Measurements from ENCODE around the gene PPIC. TPM values are rescaled to one million over a fixed set of nuclear protein-coding genes. Genes with fewer than 3 reads are reported as not detected.

Gene PPIC
- not detected in 2 replicates for total RNA-seq

DNA sequence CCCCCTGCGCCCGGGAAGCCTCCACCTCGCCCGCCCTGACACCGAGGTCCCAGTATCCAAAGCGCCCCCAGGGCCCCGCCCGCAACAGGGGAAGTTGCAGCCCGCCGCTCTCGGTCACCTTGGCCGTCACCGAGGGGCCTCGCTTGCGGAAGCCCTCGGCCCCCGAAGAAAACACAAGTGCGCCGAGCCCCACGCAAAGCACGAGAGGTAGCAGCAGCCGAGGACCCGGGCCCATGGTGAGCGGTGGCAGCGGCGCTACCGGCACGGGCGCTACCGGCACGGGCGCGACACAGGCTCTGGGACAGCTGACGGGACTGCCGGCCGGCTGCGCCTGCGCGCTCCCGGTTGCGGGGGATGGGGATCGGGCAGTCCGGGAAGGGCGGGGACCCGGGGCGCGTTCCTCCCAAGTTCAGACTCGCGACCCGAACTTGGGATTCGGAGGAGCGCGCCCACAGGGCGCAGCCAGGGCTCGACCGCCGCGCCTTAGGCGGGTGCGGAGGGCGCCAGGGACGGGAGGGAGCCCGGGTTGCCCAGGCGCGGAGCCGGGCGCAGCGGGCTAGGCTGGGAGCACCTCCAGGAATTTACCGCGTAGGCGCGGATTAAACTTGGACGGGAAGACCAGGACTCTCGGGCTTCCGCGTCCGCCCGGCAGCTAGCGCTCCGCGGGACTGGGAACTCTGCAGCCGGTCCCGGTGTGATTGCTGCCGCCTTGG lies at the start of gene PPIC:
Gene PPIC (minus strand): TSS at position 335 of the 713 bp plus-strand sequence. CDS start 100 bp downstream, at position 235.
- H3K27ac Mint-ChIP-seq = no peak within 1 kb of the TSS
- no peaks in the 10 kb centered on the region for H3K9me3 Mint-ChIP-seq
- ChIA-PET POLR2A (no interaction called here), CTCF (no interaction called here)
- H3K4me1 Mint-ChIP-seq = peaks cover 13% of the 10 kb centered on the region
- peak; percentile 38 for DNase-seq
- H3K27me3 Mint-ChIP-seq = peaks cover 58% of the 10 kb centered on the region
- H3K4me3 Mint-ChIP-seq = peak within 1 kb of the TSS; percentile 83
- TF ChIP-seq, protein P1, sequence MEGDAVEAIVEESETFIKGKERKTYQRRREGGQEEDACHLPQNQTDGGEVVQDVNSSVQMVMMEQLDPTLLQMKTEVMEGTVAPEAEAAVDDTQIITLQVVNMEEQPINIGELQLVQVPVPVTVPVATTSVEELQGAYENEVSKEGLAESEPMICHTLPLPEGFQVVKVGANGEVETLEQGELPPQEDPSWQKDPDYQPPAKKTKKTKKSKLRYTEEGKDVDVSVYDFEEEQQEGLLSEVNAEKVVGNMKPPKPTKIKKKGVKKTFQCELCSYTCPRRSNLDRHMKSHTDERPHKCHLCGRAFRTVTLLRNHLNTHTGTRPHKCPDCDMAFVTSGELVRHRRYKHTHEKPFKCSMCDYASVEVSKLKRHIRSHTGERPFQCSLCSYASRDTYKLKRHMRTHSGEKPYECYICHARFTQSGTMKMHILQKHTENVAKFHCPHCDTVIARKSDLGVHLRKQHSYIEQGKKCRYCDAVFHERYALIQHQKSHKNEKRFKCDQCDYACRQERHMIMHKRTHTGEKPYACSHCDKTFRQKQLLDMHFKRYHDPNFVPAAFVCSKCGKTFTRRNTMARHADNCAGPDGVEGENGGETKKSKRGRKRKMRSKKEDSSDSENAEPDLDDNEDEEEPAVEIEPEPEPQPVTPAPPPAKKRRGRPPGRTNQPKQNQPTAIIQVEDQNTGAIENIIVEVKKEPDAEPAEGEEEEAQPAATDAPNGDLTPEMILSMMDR (IDR thresholded peaks at IDR 0.05) = no peak
- intact Hi-C loops (cut with micrococcal nuclease) = no loop called here
- ATAC-seq (ENCODE audit: low read depth) = peak; percentile 60
- no peaks in the 10 kb centered on the region for H3K36me3 Mint-ChIP-seq (ENCODE audit: low read depth)

GRCh38 chr5:123085638-123086286 lies 49.2 kb upstream of the PPIC start:
- CTCF ChIA-PET = no interaction called here
- ATAC-seq (ENCODE audit: low read depth) = no peak
- DNase-seq = no peak
- no peaks in the 10 kb centered on the region for H3K9me3 Mint-ChIP-seq
- intact Hi-C loops (cut with micrococcal nuclease) = loop anchor here (10.0 kb wide), 1 partner anchor 191 kb away; no protein-coding TSS in a partner anchor
- POLR2A ChIA-PET = no interaction called here
- H3K27ac Mint-ChIP-seq = no peak overlapping the region
- TF ChIP-seq, protein P1 (IDR thresholded peaks at IDR 0.05) = no peak
- no peaks in the 10 kb centered on the region for H3K36me3 Mint-ChIP-seq (ENCODE audit: low read depth)
- peaks cover 64% of the 10 kb centered on the region for H3K27me3 Mint-ChIP-seq
- H3K4me3 Mint-ChIP-seq = no peak overlapping the region
- peaks cover 26% of the 10 kb centered on the region for H3K4me1 Mint-ChIP-seq

GRCh38 chr5:123084730-123085605 lies 48.4 kb upstream of the PPIC start:
- ChIA-PET POLR2A (no interaction called here), CTCF (no interaction called here)
- Mint-ChIP-seq H3K27ac (no peak overlapping the region), H3K4me3 (no peak overlapping the region), H3K9me3 (no peaks in the 10 kb centered on the region), H3K4me1 (peaks cover 25% of the 10 kb centered on the region), H3K36me3 (ENCODE audit: low read depth) (no peaks in the 10 kb centered on the region), H3K27me3 (peaks cover 68% of the 10 kb centered on the region)
- TF ChIP-seq, protein P1 (IDR thresholded peaks at IDR 0.05) = no peak
- intact Hi-C loops (cut with micrococcal nuclease) = loop anchor here (10.0 kb wide), 1 partner anchor 190 kb away; no protein-coding TSS in a partner anchor
- no peak for ATAC-seq (ENCODE audit: low read depth)
- DNase-seq = no peak

- Mint-ChIP-seq H3K4me1 (peaks cover 15% of the 10 kb centered on the region), H3K36me3 (ENCODE audit: low read depth) (no peaks in the 10 kb centered on the region), H3K27me3 (peaks cover 65% of the 10 kb centered on the region), H3K4me3 (no peak overlapping the region), H3K27ac (no peak overlapping the region), H3K9me3 (no peaks in the 10 kb centered on the region)
- CTCF ChIA-PET = no interaction called here
- TF ChIP-seq, protein P1 (IDR thresholded peaks at IDR 0.05) = no peak
- no peak for DNase-seq
- no peak for ATAC-seq (ENCODE audit: low read depth)
- POLR2A ChIA-PET = no interaction called here
- intact Hi-C loops (cut with micrococcal nuclease) = loop anchor here (10.0 kb wide), 1 partner anchor 188 kb away; no protein-coding TSS in a partner anchor
Observed at GRCh38 chr5:123083298-123083697, 46.8 kb upstream of the PPIC start.
